Heart right ventricle (tissue), 16 donors: ENCODE data around the gene SYNE3. TPM values are rescaled to one million over a fixed set of nuclear protein-coding genes. Genes with fewer than 3 reads are reported as not detected.
A peak's percentile ranks its signal among the peaks of the same experiment; 100 is the strongest.

Experiments used
- ATAC-seq, 8 donors: fragments of 200-7000 bp; cut with Tn5 transposase; one replicate each; pipeline ENCODE4 v1.9.1; 2020; ENCODE audit warnings: mild to moderate bottlenecking in 8 of 8, moderate library complexity in 8 of 8, moderate number of reproducible peaks in 1 of 8
- DNase-seq, 2 donors: peaks; one replicate each; pipeline ENCODE4 v3.0.0-alpha.2; 2020
- H3K27ac ChIP-seq, 10 donors: fragments of 200-600 bp; sonication (generic) in 2 of 10; one replicate each; pipeline versions ENCODE4 v1.5.0 to v1.8.0; 2020 to 2022; ENCODE audit warnings: mild to moderate bottlenecking in 3 of 10
- H3K27me3 ChIP-seq, 7 donors: fragments of 200-600 bp; one replicate each; pipeline ENCODE4 v1.8.0; 2021 to 2022; ENCODE audit warnings: mild to moderate bottlenecking in 2 of 7
- H3K36me3 ChIP-seq, 9 donors: fragments of 200-600 bp; sonication (generic) in 1 of 9; one replicate each; pipeline versions ENCODE4 v1.5.0 to v1.8.0; 2020 to 2022; ENCODE audit warnings: mild to moderate bottlenecking in 2 of 9
- H3K4me1 ChIP-seq, 9 donors: fragments of 200-600 bp; sonication (generic) in 1 of 9; one replicate each; pipeline versions ENCODE4 v1.5.0 to v1.8.0; 2020 to 2022; ENCODE audit warnings: mild to moderate bottlenecking in 4 of 9
- H3K4me3 ChIP-seq, 10 donors: fragments of 200-600 bp; sonication (generic) in 2 of 10; one replicate each; pipeline versions ENCODE4 v1.5.0 to v1.8.0; 2020 to 2022; ENCODE audit warnings: mild to moderate bottlenecking in 7 of 10, moderate library complexity in 2 of 10
- H3K9me3 ChIP-seq, 11 donors: fragments of 200-600 bp in 10 of 11; sonication (generic) in 2 of 11; one replicate each; pipeline versions ENCODE4 v1.5.0 to v1.8.0; 2013 to 2022; ENCODE audit warnings: mild to moderate bottlenecking in 2 of 11, control low read depth in 1 of 11, moderate library complexity in 1 of 11
- WGBS, 2 donors: extraction: QIAGEN DNeasy Blood & Tissue Kit; methylation state at CpG; one replicate each; pipeline ENCODE4 v1.1.7; 2013; ENCODE audit warnings: inconsistent platforms in 1 of 2; 5-methylcytosine and 5-hydroxymethylcytosine counted together
- intact Hi-C, 10 donors: fragments of 100-400 bp; cut with DNase I; formaldehyde crosslinking; loops; one replicate each; pipeline versions ENCODE4 v1.11.1 to v1.14.2; 2022
- polyA plus RNA-seq, 2 donors: library from polyadenylated mRNA; stranded (reverse); fragments of 200-250 nt; gene quantifications; one replicate each; pipeline ENCODE4 v1.2.3, GENCODE V29; 2013
- total RNA-seq, 10 donors: library from RNA; stranded (reverse); fragmentation: NEBNext Ultra II Directional in 3 of 10; extraction: Animal tissue kit (Norgen Biotek cat#: 25700) in 3 of 10; gene quantifications; one replicate each; pipeline versions ENCODE4 v1.2.1 to v1.2.4, GENCODE V29; 2021 to 2023
- TF ChIP-seq, protein P1 (sequence below), 9 donors: fragments of 200-600 bp; sonication (generic) in 2 of 9; IDR thresholded peaks; one replicate each; pipeline versions ENCODE4 v1.5.0 to v1.8.0; 2021 to 2022; ENCODE audit warnings: antibody characterized with exemption in 9 of 9, mild to moderate bottlenecking in 5 of 9, moderate library complexity in 1 of 9
- donor health status: Arrhythmogenic right ventricular cardiomyopathy.
- donor health status: ischemic (EF 13 %, LVEDD 7.1; RV severe dilation, severe dysfunction).
- donor health status: healthy with polysubstance abuse.
- donor health status: DM: no; HTN: yes; CAD: no.
- donor health status: DM: no; HTN: no; CAD: no.
- donor health status: ischemic (EF 25% LVEDD 6.9; RV normal size, moderate dysfunction).
- donor health status: ischemic (EF 25% LVEDD 5.7; RV mildly dilated, moderate dysfunction).
- donor health status: healthy.
- donor health status: DM: yes; HTN: yes; CAD: no.
- donor health status: Ischemic cardiomyopathy.
- donor health status: ischemic (EF 35%, LVEDD 5.7; RV mildly dilated, moderate dysfunction).
- donor health status: nonischemic (EF 11% LVEDD 7.7; RV severe dilation, severe dysfunction).
- donor health status: DM: yes; HTN: yes; CAD: no.
- donor health status: PGD.
- donor health status: ischemic (EF 29% LVEDD 5.4; RV normal size, mild dysfunction).
- donor health status: nonischemic (EF 23%, LVEDD 6.1; RV moderate dilation, normal function).

Gene SYNE3
- total and polyA plus RNA-seq, 12 donors = 1.5 to 15.4 (median 8.8) TPM

DNA sequence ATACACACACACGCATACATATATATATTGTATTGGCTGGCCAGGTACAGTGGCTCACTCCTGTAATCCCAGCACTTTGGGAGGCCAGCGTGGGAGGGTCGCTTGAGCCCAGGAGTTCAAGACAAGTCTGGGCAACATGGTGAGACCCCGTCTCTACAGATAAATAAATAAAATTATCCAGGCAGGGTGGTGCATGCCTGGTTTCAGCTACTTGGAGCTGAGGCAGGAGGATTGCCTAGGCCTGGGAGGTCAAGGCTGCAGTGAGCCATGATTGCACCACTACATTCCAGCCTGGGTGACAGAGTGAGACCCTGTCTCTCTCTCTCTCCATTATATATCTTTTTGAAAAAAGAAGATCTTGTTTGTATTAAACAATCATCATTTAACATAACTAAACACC is 4.6 kb upstream of the SYNE3 start:
- DNase-seq (no peak), ATAC-seq (no peak)
- H3K36me3 ChIP-seq = no peaks in the 10 kb centered on the region
- no peaks in the 10 kb centered on the region for H3K27me3 ChIP-seq
- no peaks in the 10 kb centered on the region for H3K9me3 ChIP-seq
- peaks cover 25 to 85% (median 59%) of the 10 kb centered on the region in 9 donors for H3K4me1 ChIP-seq
- H3K4me3 ChIP-seq = no peak overlapping the region
- TF ChIP-seq, protein P1, sequence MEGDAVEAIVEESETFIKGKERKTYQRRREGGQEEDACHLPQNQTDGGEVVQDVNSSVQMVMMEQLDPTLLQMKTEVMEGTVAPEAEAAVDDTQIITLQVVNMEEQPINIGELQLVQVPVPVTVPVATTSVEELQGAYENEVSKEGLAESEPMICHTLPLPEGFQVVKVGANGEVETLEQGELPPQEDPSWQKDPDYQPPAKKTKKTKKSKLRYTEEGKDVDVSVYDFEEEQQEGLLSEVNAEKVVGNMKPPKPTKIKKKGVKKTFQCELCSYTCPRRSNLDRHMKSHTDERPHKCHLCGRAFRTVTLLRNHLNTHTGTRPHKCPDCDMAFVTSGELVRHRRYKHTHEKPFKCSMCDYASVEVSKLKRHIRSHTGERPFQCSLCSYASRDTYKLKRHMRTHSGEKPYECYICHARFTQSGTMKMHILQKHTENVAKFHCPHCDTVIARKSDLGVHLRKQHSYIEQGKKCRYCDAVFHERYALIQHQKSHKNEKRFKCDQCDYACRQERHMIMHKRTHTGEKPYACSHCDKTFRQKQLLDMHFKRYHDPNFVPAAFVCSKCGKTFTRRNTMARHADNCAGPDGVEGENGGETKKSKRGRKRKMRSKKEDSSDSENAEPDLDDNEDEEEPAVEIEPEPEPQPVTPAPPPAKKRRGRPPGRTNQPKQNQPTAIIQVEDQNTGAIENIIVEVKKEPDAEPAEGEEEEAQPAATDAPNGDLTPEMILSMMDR (IDR thresholded peaks at IDR 0.05) = no peak
- peak overlapping the region in 1 of 10 donors; percentile 22 for H3K27ac ChIP-seq
- intact Hi-C loops = loop anchor here in 1 of 10 donors (5.0 kb wide), 1 partner anchor 34 kb away; no protein-coding TSS in a partner anchor
- 94 to 95% methylated on average over 4 of the region's 4 CpGs for WGBS, 2 donors

DNA sequence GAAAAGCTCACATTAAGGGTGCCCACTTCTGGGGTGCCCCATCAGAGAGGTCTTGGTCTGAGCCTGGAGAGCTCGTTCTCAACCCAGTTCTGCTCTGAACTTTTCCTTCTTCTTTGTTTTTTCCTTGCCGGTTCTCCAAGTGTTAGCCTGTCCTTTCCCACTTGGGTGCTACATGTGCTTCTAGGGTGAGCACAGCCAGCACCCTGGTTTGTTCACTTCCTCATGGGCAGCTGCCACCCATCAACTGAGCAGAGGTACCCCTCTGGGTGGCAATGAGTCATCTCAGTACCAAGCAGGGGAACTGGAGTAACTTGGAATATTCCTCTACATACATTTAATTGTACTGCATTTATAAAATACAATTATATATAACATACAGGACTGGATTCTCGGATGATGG is 3.9 kb upstream of the SYNE3 start:
- H3K4me1 ChIP-seq = peaks cover 31 to 90% (median 63%) of the 10 kb centered on the region in 9 donors
- H3K4me3 ChIP-seq = no peak overlapping the region
- WGBS, 2 donors = 77 to 82% methylated on average over 3 of the region's 3 CpGs
- H3K27ac ChIP-seq = peak overlapping the region in 7 of 10 donors; percentile 48 to 95 (median 93)
- intact Hi-C loops = loop anchor here in 1 of 10 donors (5.0 kb wide), 1 partner anchor 33 kb away; no protein-coding TSS in a partner anchor
- no peaks in the 10 kb centered on the region for H3K36me3 ChIP-seq
- H3K27me3 ChIP-seq = no peaks in the 10 kb centered on the region
- TF ChIP-seq, protein P1 (IDR thresholded peaks at IDR 0.05) = no peak
- no peaks in the 10 kb centered on the region for H3K9me3 ChIP-seq
- no peak for ATAC-seq
- DNase-seq = no peak

DNA sequence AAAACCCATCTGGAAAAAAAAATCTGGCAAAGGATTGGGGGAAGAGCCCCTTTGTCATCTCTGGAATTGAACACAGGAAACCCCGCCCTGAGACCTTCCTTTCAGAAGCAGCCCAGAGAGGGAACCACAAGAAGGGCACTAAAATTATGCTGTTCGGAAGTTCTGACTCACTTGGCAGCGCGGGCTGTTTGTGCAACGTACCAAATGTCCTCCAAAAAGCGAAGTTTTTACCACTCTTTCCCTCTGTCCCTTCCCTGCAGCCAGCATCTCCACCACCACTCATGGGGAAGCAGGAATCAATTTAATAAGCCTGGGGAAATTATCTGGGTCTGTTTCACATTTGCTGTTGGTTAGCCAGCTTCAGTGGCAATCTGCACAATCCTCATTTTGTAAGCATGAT is 3.2 kb upstream of the SYNE3 start:
- peak overlapping the region in 1 of 10 donors; percentile 11 for H3K4me3 ChIP-seq
- WGBS, 2 donors = 38 to 54% methylated on average over 6 of the region's 6 CpGs
- ATAC-seq = peak in 5 of 8 donors; percentile 3 to 39 (median 15)

DNA sequence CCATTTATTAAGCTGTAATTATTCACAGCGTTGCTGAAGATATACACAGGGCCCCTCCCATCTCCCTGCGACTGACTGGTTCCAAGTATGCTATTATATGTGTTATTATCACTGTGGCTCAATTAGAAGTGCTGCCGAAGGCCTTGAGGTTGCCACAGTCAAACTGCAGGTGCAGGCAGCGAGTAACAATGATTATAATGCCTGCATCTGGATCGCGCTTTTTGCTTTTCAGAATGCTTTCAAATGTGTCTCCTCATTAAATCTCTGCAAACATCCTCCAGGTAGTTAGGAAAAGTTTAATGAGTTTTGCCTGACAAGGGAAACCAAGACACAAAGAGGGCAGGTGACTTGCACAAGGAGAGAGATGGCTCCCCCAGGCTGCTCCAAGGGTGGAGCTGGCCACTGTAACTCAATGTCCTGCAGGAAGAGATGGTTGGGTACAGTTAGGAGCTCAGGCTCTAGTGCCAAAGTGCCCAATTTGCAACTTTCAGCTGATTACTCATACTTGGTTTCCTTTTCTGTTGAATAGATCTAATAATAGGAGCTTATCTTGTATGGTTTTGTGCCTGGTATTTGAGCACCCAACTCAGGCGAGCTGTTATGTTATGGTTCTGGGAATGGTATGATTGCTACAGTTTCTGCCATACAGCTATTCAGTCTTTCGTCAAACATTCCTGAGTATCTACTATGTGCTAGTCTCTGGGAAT is 1.7 kb upstream of the SYNE3 start:
- DNase-seq (no peak), ATAC-seq (peak in 6 of 8 donors; percentile 7 to 49 (median 18))
- intact Hi-C loops = loop anchor here in 2 of 10 donors (5.0 kb wide), 2 partner anchors 36 to 46 kb away; no protein-coding TSS in a partner anchor
- Histone ChIP-seq H3K27me3 (no peaks in the 10 kb centered on the region), H3K4me3 (peak overlapping the region in 1 of 10 donors; percentile 5), H3K9me3 (no peaks in the 10 kb centered on the region), H3K36me3 (no peaks in the 10 kb centered on the region), H3K27ac (peak overlapping the region; percentile 11 to 95 (median 92)), H3K4me1 (peaks cover 24 to 94% (median 61%) of the 10 kb centered on the region in 9 donors)
- 52 to 58% methylated on average over 8 of the region's 8 CpGs for WGBS, 2 donors
- TF ChIP-seq, protein P1 (IDR thresholded peaks at IDR 0.05) = no peak

More for the DNA sequence above, 3.2 kb upstream of the SYNE3 start:
- peak; percentile 62 to 73 for DNase-seq
- Histone ChIP-seq H3K27ac (peak overlapping the region in 9 of 10 donors; percentile 29 to 95 (median 88)), H3K9me3 (no peaks in the 10 kb centered on the region), H3K4me1 (peaks cover 34 to 94% (median 69%) of the 10 kb centered on the region in 9 donors), H3K27me3 (no peaks in the 10 kb centered on the region), H3K36me3 (no peaks in the 10 kb centered on the region)
- TF ChIP-seq, protein P1 (IDR thresholded peaks at IDR 0.05) = no peak
- intact Hi-C loops = loop anchor here in 2 of 10 donors (5.0 kb wide), 3 partner anchors 32 to 47 kb away; no protein-coding TSS in a partner anchor
